ENCODE data around the gene SORCS3. TPM values are rescaled to one million over a fixed set of nuclear protein-coding genes. Genes with fewer than 3 reads are reported as not detected.
A peak's percentile ranks its signal among the peaks of the same experiment; 100 is the strongest.

Gene SORCS3
- total RNA-seq, 1 experiment from 2014 or later, result 0.94 TPM

DNA sequence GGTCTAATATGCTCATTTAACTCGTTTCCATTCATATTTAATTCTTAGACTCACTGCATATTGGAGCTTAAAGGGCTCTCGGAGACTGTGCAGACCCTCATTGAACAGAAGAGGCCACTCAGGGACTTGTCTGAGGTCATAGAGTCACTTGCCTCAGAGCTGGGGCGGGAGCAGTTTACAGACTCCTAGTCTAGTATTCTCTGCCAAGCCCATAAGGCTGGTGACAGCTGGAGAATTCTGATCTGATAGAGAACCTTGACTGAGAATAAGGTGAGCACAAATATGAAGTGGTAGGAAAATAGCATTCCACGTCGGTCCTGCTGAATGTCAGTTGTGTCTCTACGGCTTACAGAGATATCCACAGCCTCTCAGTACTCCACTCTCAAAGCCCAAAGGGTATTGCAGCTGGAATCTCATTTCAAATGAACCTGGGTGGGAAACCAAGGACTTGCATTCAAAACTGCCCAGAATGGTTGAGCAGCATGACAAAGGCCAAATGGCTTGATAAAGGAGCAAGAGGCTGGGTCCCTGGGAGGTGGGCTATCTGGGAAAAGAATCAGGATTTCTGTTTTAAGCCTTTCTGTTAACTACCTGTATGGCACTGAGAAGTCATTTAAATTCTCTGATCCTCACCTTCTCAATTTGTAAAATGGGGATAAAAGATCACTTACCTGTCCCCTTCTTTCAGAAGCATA is 283.2 kb downstream of the SORCS3 start:
- Mint-ChIP-seq H3K36me3 (no peaks in the 10 kb centered on the region), H3K4me1 (peaks cover 17% of the 10 kb centered on the region), H3K4me3 (no peak overlapping the region), H3K27me3 (ENCODE audit: low read depth) (no peaks in the 10 kb centered on the region), H3K9me3 (no peaks in the 10 kb centered on the region), H3K27ac (no peak overlapping the region)
- ATAC-seq, result peak; percentile 64
- DNase-seq (ENCODE audit: low spot score), result no peak
- POLR2A ChIA-PET, result no interaction called here
- CTCF ChIA-PET, result interaction anchor here (0.6 to 3.3 kb wide), 10 partner anchors 8 to 302 kb away, joined by 3 to 22 read pairs (median 4); partner anchors contain the start of gene SORCS3
- TF ChIP-seq JUN (CRISPR knock-in tag; IDR thresholded peaks at IDR 0.05), result no peak
- no peak for TF ChIP-seq PRRX2 (CRISPR knock-in tag; IDR thresholded peaks at IDR 0.05)
- TF ChIP-seq HMGXB4 (CRISPR knock-in tag; IDR thresholded peaks at IDR 0.05), result no peak
- no peak for TF ChIP-seq GTF2I (CRISPR knock-in tag; conservative IDR thresholded peaks at IDR 0.05)
- TF ChIP-seq, protein P1, sequence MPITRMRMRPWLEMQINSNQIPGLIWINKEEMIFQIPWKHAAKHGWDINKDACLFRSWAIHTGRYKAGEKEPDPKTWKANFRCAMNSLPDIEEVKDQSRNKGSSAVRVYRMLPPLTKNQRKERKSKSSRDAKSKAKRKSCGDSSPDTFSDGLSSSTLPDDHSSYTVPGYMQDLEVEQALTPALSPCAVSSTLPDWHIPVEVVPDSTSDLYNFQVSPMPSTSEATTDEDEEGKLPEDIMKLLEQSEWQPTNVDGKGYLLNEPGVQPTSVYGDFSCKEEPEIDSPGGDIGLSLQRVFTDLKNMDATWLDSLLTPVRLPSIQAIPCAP (CRISPR knock-in tag; IDR thresholded peaks at IDR 0.05), result no peak
- TF ChIP-seq, protein P2, sequence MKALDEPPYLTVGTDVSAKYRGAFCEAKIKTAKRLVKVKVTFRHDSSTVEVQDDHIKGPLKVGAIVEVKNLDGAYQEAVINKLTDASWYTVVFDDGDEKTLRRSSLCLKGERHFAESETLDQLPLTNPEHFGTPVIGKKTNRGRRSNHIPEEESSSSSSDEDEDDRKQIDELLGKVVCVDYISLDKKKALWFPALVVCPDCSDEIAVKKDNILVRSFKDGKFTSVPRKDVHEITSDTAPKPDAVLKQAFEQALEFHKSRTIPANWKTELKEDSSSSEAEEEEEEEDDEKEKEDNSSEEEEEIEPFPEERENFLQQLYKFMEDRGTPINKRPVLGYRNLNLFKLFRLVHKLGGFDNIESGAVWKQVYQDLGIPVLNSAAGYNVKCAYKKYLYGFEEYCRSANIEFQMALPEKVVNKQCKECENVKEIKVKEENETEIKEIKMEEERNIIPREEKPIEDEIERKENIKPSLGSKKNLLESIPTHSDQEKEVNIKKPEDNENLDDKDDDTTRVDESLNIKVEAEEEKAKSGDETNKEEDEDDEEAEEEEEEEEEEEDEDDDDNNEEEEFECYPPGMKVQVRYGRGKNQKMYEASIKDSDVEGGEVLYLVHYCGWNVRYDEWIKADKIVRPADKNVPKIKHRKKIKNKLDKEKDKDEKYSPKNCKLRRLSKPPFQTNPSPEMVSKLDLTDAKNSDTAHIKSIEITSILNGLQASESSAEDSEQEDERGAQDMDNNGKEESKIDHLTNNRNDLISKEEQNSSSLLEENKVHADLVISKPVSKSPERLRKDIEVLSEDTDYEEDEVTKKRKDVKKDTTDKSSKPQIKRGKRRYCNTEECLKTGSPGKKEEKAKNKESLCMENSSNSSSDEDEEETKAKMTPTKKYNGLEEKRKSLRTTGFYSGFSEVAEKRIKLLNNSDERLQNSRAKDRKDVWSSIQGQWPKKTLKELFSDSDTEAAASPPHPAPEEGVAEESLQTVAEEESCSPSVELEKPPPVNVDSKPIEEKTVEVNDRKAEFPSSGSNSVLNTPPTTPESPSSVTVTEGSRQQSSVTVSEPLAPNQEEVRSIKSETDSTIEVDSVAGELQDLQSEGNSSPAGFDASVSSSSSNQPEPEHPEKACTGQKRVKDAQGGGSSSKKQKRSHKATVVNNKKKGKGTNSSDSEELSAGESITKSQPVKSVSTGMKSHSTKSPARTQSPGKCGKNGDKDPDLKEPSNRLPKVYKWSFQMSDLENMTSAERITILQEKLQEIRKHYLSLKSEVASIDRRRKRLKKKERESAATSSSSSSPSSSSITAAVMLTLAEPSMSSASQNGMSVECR (CRISPR knock-in tag; IDR thresholded peaks at IDR 0.05; ENCODE audit: borderline replicate concordance), result no peak
- no peak for TF ChIP-seq ATF1 (CRISPR knock-in tag; IDR thresholded peaks at IDR 0.05)

DNA sequence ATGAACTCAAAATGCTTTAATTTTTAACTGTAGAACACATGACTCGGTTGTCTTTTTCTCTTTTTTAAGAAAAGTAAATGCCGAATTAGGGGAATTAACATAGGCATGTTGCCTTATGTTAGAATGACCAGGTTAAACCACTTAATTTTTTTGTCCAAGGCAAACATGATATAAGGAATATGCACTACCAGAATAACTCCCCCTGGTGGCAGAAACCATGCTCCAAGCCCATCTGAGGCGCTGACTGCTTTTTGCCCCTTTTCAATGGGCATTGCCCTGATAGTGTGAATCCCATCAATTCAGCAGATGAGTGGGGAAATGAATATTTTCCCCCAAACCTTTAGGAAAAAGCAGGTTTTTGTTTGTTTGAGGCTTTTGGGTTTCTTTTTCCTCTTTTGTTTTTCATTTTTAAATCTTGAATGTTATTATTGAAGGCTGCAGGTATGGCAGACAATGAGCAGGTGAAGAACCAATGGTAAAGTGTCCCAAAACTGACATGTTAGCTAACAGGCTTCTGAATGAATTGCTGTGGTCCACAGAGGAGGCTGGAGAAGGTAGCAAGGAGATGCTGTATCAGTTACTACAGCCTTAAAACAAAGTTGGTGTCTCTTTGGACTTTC is 284.3 kb downstream of the SORCS3 start:
- Mint-ChIP-seq H3K27ac (no peak overlapping the region), H3K9me3 (no peaks in the 10 kb centered on the region), H3K4me3 (no peak overlapping the region), H3K4me1 (peaks cover 17% of the 10 kb centered on the region), H3K27me3 (ENCODE audit: low read depth) (no peaks in the 10 kb centered on the region), H3K36me3 (no peaks in the 10 kb centered on the region)
- TF ChIP-seq TEAD1 (CRISPR knock-in tag; IDR thresholded peaks at IDR 0.05) (no peak), SMAD3 (CRISPR knock-in tag; IDR thresholded peaks at IDR 0.05; ENCODE audit: borderline replicate concordance) (no peak), CTCF (IDR thresholded peaks at IDR 0.05) (peak; percentile 59)
- ChIA-PET CTCF (interaction anchor here (0.6 to 3.3 kb wide), 10 partner anchors 9 to 303 kb away, joined by 3 to 22 read pairs (median 4); partner anchors contain the start of gene SORCS3), POLR2A (no interaction called here)
- DNase-seq (ENCODE audit: low spot score) (peak; percentile 60), ATAC-seq (peak; percentile 76)

- TF ChIP-seq ZNF263 (CRISPR knock-in tag; IDR thresholded peaks at IDR 0.05; ENCODE audit: low read depth) (no peak), SP1 (CRISPR knock-in tag; conservative IDR thresholded peaks at IDR 0.05) (no peak), PRRX2 (CRISPR knock-in tag; IDR thresholded peaks at IDR 0.05) (no peak), ZBTB21 (CRISPR knock-in tag; IDR thresholded peaks at IDR 0.05; ENCODE audit: borderline replicate concordance) (no peak), ZNF423 (CRISPR knock-in tag; IDR thresholded peaks at IDR 0.05) (no peak), GABPB1 (CRISPR knock-in tag; IDR thresholded peaks at IDR 0.05) (no peak), NFYB (CRISPR knock-in tag; conservative IDR thresholded peaks at IDR 0.05; ENCODE audit: low read depth) (no peak), SOX15 (CRISPR knock-in tag; IDR thresholded peaks at IDR 0.05) (no peak)
- TF ChIP-seq, protein P3, sequence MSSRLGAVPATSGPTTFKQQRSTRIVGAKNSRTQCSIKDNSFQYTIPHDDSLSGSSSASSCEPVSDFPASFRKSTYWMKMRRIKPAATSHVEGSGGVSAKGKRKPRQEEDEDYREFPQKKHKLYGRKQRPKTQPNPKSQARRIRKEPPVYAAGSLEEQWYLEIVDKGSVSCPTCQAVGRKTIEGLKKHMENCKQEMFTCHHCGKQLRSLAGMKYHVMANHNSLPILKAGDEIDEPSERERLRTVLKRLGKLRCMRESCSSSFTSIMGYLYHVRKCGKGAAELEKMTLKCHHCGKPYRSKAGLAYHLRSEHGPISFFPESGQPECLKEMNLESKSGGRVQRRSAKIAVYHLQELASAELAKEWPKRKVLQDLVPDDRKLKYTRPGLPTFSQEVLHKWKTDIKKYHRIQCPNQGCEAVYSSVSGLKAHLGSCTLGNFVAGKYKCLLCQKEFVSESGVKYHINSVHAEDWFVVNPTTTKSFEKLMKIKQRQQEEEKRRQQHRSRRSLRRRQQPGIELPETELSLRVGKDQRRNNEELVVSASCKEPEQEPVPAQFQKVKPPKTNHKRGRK (CRISPR knock-in tag; IDR thresholded peaks at IDR 0.05; ENCODE audit: borderline replicate concordance), result no peak
- peaks cover 23% of the 10 kb centered on the region for H3K4me1 Mint-ChIP-seq
- no peaks in the 10 kb centered on the region for H3K36me3 Mint-ChIP-seq
- H3K9me3 Mint-ChIP-seq, result no peaks in the 10 kb centered on the region
- H3K27ac Mint-ChIP-seq, result no peak overlapping the region
- ChIA-PET CTCF (no interaction called here), POLR2A (no interaction called here)
- DNase-seq (ENCODE audit: low spot score), result no peak
- ATAC-seq, result no peak
- H3K27me3 Mint-ChIP-seq (ENCODE audit: low read depth), result no peaks in the 10 kb centered on the region
- H3K4me3 Mint-ChIP-seq, result no peak overlapping the region
These were observed 287.6 kb downstream of the SORCS3 start for GRCh38 chr10:104928734-104929133.

Measured in WTC11 (cell line).